Stomach (tissue), 4 donors: ENCODE results near the gene ABCC10.
"Not testable (repeated sequence)": the region's sequence is repeated elsewhere in the genome, so short reads cannot be mapped to it uniquely, and the experiment has no call there.

ENCODE experiments used
- POLR2A ChIP-seq, 4 donors: fragments of 450-650 bp; IDR thresholded peaks; one replicate each; pipeline ENCODE4 v1.6.1; 2016; ENCODE audit warnings: antibody characterized with exemption in 4 of 4, control low read depth in 2 of 4, mild to moderate bottlenecking in 1 of 4, moderate library complexity in 1 of 4
- TF ChIP-seq, protein P1 (sequence below), 7 experiments: fragments of 450-650 bp in 4 of 7; fragments of 200-600 bp in 3 of 7; sonication (generic) in 3 of 7; IDR thresholded peaks; one replicate each; pipeline ENCODE4 v1.5.1; 2016 to 2019; ENCODE audit warnings: antibody characterized with exemption in 7 of 7, control low read depth in 2 of 7, mild to moderate bottlenecking in 1 of 7

DNA sequence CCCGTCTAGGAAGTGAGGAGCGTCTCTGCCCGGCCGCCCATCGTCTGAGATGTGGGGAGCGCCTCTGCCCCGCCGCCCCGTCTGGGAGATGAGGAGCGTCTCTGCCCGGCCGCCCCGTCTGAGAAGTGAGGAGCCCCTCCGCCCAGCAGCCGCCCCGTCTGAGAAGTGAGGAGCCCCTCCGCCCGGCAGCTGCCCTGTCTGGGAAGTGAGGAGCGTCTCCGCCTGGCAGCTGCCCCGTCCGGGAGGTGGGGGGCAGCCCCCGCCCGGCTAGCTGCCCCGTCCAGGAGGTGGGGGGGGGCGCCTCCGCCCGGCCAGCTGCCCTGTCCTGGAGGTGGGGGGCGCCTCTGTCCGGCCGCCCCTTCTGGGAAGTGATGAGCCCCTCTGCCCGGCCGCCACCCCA lies 2.3 kb upstream of the ABCC10 start:
- TF ChIP-seq, protein P1, sequence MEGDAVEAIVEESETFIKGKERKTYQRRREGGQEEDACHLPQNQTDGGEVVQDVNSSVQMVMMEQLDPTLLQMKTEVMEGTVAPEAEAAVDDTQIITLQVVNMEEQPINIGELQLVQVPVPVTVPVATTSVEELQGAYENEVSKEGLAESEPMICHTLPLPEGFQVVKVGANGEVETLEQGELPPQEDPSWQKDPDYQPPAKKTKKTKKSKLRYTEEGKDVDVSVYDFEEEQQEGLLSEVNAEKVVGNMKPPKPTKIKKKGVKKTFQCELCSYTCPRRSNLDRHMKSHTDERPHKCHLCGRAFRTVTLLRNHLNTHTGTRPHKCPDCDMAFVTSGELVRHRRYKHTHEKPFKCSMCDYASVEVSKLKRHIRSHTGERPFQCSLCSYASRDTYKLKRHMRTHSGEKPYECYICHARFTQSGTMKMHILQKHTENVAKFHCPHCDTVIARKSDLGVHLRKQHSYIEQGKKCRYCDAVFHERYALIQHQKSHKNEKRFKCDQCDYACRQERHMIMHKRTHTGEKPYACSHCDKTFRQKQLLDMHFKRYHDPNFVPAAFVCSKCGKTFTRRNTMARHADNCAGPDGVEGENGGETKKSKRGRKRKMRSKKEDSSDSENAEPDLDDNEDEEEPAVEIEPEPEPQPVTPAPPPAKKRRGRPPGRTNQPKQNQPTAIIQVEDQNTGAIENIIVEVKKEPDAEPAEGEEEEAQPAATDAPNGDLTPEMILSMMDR (IDR thresholded peaks at IDR 0.05): not testable (repeated sequence)
- not testable (repeated sequence) for TF ChIP-seq POLR2A (IDR thresholded peaks at IDR 0.05)
